ENCODE measurements around the gene SLC35F1. TPM values are rescaled to one million over a fixed set of nuclear protein-coding genes. Genes with fewer than 3 reads are reported as not detected.

The SLC35F1 gene
- total RNA-seq, 4 donors from 2014 or later: 0.08 to 0.57 (median 0.09) TPM

DNA sequence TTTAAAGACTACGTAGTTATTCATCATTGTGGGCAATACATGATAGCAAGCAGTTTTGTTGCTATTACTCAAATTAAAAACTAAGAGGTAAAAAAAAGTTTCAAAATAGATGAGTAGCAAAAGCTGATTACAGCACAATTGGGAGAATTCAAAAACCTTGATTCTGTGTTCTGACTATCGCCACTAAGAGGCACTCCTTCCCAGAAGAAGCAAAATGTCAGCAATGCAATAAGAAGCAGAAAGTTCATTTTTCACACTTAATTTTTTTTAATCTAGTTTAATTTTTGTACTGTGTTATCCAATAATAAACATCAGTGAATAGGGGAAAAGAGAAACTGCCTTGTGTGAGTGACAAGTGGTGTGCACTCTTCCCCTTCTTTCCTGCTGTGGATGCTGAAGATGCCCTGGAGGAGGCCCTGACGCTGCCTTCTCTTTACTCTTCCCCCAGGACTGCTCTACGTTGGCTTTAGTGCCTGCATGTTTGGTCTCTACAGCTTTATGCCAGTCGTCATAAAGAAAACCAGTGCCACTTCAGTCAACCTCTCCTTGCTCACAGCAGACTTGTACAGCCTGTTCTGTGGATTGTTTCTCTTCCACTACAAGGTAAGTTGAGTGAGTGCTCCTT lies 377.8 kb downstream of the SLC35F1 start:
- intact Hi-C loops (cut with DNase I): loop anchor here (10.0 kb wide), 1 partner anchor 220 kb away; no protein-coding TSS in a partner anchor
- WGBS, 2 donors: 62 to 71% methylated on average over 5 of the region's 5 CpGs
- peaks cover 0 to 7% (median 0%) of the 10 kb centered on the region in 3 donors for H3K4me1 ChIP-seq

DNA sequence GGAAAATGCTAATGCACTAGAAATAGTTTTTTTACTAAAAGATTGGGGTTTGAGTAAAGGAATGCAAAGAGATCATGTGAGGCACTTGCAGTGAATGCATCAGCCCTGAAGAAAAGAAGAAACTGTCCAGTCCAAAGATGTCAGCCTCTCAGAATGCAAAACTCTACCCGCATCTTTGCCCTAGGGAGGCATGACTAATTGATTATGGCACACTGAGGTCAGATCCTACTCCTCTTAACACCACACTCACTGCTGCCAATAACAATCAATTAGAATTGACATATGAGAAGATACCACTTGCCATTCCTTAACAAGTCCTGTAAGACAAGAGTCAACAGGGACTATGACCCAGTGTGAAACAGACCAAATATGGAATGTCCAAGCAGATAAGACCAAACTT lies 378.7 kb downstream of the SLC35F1 start:
- TF ChIP-seq, protein P1, sequence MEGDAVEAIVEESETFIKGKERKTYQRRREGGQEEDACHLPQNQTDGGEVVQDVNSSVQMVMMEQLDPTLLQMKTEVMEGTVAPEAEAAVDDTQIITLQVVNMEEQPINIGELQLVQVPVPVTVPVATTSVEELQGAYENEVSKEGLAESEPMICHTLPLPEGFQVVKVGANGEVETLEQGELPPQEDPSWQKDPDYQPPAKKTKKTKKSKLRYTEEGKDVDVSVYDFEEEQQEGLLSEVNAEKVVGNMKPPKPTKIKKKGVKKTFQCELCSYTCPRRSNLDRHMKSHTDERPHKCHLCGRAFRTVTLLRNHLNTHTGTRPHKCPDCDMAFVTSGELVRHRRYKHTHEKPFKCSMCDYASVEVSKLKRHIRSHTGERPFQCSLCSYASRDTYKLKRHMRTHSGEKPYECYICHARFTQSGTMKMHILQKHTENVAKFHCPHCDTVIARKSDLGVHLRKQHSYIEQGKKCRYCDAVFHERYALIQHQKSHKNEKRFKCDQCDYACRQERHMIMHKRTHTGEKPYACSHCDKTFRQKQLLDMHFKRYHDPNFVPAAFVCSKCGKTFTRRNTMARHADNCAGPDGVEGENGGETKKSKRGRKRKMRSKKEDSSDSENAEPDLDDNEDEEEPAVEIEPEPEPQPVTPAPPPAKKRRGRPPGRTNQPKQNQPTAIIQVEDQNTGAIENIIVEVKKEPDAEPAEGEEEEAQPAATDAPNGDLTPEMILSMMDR (IDR thresholded peaks at IDR 0.05): no peak
- no peak for TF ChIP-seq POLR2A (IDR thresholded peaks at IDR 0.05)
- Histone ChIP-seq H3K36me3 (no peaks in the 10 kb centered on the region), H3K27ac (no peak overlapping the region), H3K9me3 (no peaks in the 10 kb centered on the region), H3K4me3 (no peak overlapping the region), H3K27me3 (no peaks in the 10 kb centered on the region), H3K4me1 (peaks cover 0 to 7% (median 0%) of the 10 kb centered on the region in 3 donors)
- 50 to 69% methylated on average over 1 of the region's 1 CpG for WGBS, 2 donors
- intact Hi-C loops (cut with DNase I): loop anchor here (10.0 kb wide), 1 partner anchor 219 kb away; no protein-coding TSS in a partner anchor
- DNase-seq: no peak

More for the DNA sequence above, 377.8 kb downstream of the SLC35F1 start:
- Histone ChIP-seq H3K4me3 (no peak overlapping the region), H3K27me3 (no peaks in the 10 kb centered on the region), H3K9me3 (no peaks in the 10 kb centered on the region), H3K36me3 (no peaks in the 10 kb centered on the region), H3K27ac (peak overlapping the region in 1 of 4 donors; percentile 2)
- DNase-seq: no peak
- TF ChIP-seq POLR2A (IDR thresholded peaks at IDR 0.05): no peak
- TF ChIP-seq, protein P1 (IDR thresholded peaks at IDR 0.05): peak in 3 of 6 experiments; percentile 10 to 29 (median 24)

DNA sequence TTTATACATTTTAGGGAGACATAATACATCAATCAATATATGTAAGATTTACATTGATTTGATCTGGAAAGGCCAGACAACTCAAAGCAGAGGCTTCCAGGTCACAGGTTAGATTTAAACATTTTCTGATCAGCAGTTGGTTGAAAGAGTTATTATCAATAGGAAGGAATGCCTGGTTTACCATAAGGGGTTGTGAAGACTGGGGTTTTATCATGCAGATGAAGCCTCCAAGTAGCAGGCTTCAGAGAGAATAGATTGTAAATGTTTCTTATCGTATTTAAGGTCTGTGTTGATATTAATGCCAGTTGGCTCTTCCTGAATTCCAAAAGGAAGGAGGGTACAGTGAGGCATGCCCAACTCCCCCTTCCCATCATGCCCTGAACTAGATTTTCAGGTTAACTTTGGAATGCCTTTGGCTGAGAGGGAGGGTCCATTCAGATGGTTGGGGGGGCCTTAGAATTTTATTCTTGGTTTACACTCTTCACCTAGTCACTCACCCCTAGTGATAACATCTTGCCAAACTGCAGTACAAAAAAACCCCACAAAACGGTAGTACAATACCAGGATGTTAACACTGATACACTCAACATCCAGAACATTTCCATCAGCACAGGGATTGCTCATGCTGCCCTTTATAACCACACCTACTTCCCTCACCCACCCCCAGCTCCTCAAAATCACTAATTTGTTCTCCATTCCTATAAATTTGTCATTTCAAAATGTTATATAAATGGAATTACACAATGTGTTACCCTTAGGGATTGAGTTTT lies 381.5 kb downstream of the SLC35F1 start:
- Histone ChIP-seq H3K4me1 (peaks cover 0 to 4% (median 0%) of the 10 kb centered on the region in 3 donors), H3K27me3 (no peaks in the 10 kb centered on the region), H3K27ac (no peak overlapping the region), H3K9me3 (no peaks in the 10 kb centered on the region), H3K36me3 (no peaks in the 10 kb centered on the region), H3K4me3 (no peak overlapping the region)
- DNase-seq: no peak
- 39 to 40% methylated on average over 2 of the region's 2 CpGs for WGBS, 2 donors
- TF ChIP-seq POLR2A (IDR thresholded peaks at IDR 0.05): no peak
- TF ChIP-seq, protein P1 (IDR thresholded peaks at IDR 0.05): no peak
- intact Hi-C loops (cut with DNase I): loop anchor here (10.0 kb wide), 1 partner anchor 216 kb away; no protein-coding TSS in a partner anchor

DNA sequence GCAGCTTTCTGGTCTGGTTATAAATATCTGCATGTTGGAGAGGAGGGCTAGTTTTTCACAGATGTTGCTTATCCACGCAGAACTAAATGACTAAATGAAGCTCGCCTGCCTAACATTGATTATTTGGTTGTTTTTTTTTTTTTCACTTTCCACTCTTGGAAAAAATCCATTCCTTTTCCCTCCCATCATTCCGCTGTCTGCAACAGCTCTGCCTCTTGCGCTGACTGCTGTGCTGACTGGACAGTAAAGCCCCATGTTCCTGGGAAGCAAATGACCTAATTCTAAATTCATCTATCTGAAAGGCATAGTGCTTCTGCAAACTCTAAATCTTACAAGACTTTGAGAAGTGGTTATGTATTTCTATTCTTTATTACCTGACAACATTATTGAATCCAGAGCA lies 385.5 kb downstream of the SLC35F1 start:
- Histone ChIP-seq H3K27me3 (no peaks in the 10 kb centered on the region), H3K4me1 (no peaks in the 10 kb centered on the region), H3K27ac (peak overlapping the region in 3 of 4 donors; percentile 14 to 41 (median 38)), H3K36me3 (no peaks in the 10 kb centered on the region), H3K4me3 (no peak overlapping the region), H3K9me3 (no peaks in the 10 kb centered on the region)
- no peak for DNase-seq
- intact Hi-C loops (cut with DNase I): no loop called here
- TF ChIP-seq POLR2A (IDR thresholded peaks at IDR 0.05): no peak
- TF ChIP-seq, protein P1 (IDR thresholded peaks at IDR 0.05): no peak
- 65 to 66% methylated on average over 4 of the region's 4 CpGs for WGBS, 2 donors

DNA sequence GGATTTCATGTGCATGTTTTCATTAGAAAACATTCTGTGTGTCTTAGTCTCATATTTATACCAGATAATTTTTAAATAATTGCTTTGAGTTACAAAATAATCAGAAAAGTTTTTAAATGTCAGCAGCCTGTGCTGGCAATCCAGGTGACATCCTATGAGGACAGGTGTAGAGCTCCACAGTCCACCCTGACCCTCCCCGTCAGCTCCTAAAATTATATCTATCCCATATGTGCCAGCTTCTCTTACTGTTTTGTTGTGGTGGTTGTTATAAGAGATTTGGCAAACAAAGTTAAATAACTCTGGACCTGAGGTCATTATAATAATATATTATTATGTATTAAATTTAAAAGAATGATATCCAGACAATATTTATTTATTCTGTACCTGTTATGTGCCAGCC lies 387.8 kb downstream of the SLC35F1 start:
- TF ChIP-seq, protein P1 (IDR thresholded peaks at IDR 0.05): no peak
- no peak for TF ChIP-seq POLR2A (IDR thresholded peaks at IDR 0.05)

More for the DNA sequence above, 387.8 kb downstream of the SLC35F1 start:
- H3K4me3 ChIP-seq: no peak overlapping the region
- intact Hi-C loops (cut with DNase I): no loop called here
- no peaks in the 10 kb centered on the region for H3K9me3 ChIP-seq
- H3K27ac ChIP-seq: no peak overlapping the region
- H3K27me3 ChIP-seq: no peaks in the 10 kb centered on the region
- H3K4me1 ChIP-seq: no peaks in the 10 kb centered on the region
- no peak for DNase-seq
- WGBS, 2 donors: 68 to 73% methylated on average over 1 of the region's 1 CpG
- H3K36me3 ChIP-seq: no peaks in the 10 kb centered on the region
